IMR-90 (cell line): ENCODE results near the gene OXSM. TPM values are rescaled to one million over a fixed set of nuclear protein-coding genes. Genes with fewer than 3 reads are reported as not detected.

ENCODE experiments used
- ATAC-seq: fragments of 200-7000 bp; cut with Tn5 transposase; 2 replicates; pipeline ENCODE4 v1.9.1; 2020; ENCODE audit warnings: low read depth, mild to moderate bottlenecking, moderate library complexity
- BruUV-seq: library from RNA; stranded (reverse); fragments of 400-500 nt; replicated peaks from 2 replicates; lab custom pipeline; 2021; lab: Mats Ljungman, UMichigan
- CTCF ChIA-PET: fragments of 300-600 bp; formaldehyde crosslinking; extraction: SDS; loops from one replicate; lab custom pipeline; 2021; ENCODE audit warnings: antibody characterized with exemption; lab: Yijun Ruan, JAX
- POLR2A ChIA-PET: fragments of 300-600 bp; sonication (Branson Sonifier 250); formaldehyde crosslinking; loops from one replicate; lab custom pipeline; 2022; ENCODE audit warnings: antibody characterized with exemption; ENCODE audit not compliant: unreplicated experiment; lab: Charles Lee
- DNase-seq: peaks from one replicate; pipeline ENCODE4 v3.0.0; 2013
- H2AFZ ChIP-seq: replicated peaks from 2 replicates; pipeline ENCODE3; 2013; ENCODE audit warnings: low read length, mild to moderate bottlenecking; ENCODE audit not compliant: poor library complexity
- H2AK5ac ChIP-seq: 2 replicates; pipeline ENCODE4 v1.6.1; 2013; ENCODE audit warnings: low read depth, low read length, inconsistent platforms
- H2AK9ac ChIP-seq: replicated peaks from 2 replicates; pipeline ENCODE3; 2013; ENCODE audit warnings: mild to moderate bottlenecking, low read depth, low read length, moderate library complexity; ENCODE audit not compliant: poor library complexity
- H2BK120ac ChIP-seq: 2 replicates; pipeline ENCODE4 v1.6.1; 2013; ENCODE audit warnings: low read depth, low read length, inconsistent platforms
- H2BK15ac ChIP-seq: 3 replicates; pipeline ENCODE4 v1.6.1; 2013; ENCODE audit warnings: low read depth, low read length, inconsistent platforms
- H2BK20ac ChIP-seq: 2 replicates; pipeline ENCODE4 v1.6.1; 2013; ENCODE audit warnings: low read depth, mild to moderate bottlenecking, inconsistent platforms, low read length, moderate library complexity
- H2BK5ac ChIP-seq: 2 replicates; pipeline ENCODE4 v1.6.1; 2013; ENCODE audit warnings: mild to moderate bottlenecking, low read depth, low read length, inconsistent platforms; ENCODE audit not compliant: poor library complexity, severe bottlenecking
- H3K14ac ChIP-seq: replicated peaks from 2 replicates; pipeline ENCODE4 v1.6.1; 2013; ENCODE audit warnings: low read depth, low read length, inconsistent platforms
- H3K18ac ChIP-seq: 2 replicates; pipeline ENCODE4 v1.6.1; 2013; ENCODE audit warnings: low read depth, low read length, control low read depth
- H3K23ac ChIP-seq: 2 replicates; pipeline ENCODE4 v1.6.1; 2013; ENCODE audit warnings: low read depth, low read length, inconsistent platforms
- H3K27ac ChIP-seq: 2 replicates; pipeline ENCODE4 v1.5.1; 2013; ENCODE audit warnings: mild to moderate bottlenecking, control low read depth, low read length; ENCODE audit not compliant: insufficient read depth
- H3K27me3 ChIP-seq: 2 replicates; pipeline ENCODE4 v1.6.1; 2013; ENCODE audit warnings: low read length; ENCODE audit not compliant: control insufficient read depth, insufficient read depth
- H3K36me3 ChIP-seq: 2 replicates; pipeline ENCODE4 v1.6.1; 2013; ENCODE audit warnings: low read length, mixed read lengths; ENCODE audit not compliant: control insufficient read depth, insufficient read depth
- H3K4ac ChIP-seq: 2 replicates; pipeline ENCODE4 v1.6.1; 2013; ENCODE audit warnings: low read depth, low read length, inconsistent platforms
- H3K4me1 ChIP-seq: 2 replicates; pipeline ENCODE4 v1.6.1; 2013; ENCODE audit warnings: low read length, mixed read lengths; ENCODE audit not compliant: control insufficient read depth, insufficient read depth
- H3K4me2 ChIP-seq: 2 replicates; pipeline ENCODE4 v1.6.1; 2013; ENCODE audit warnings: low read depth, mild to moderate bottlenecking, control low read depth, low read length, moderate library complexity
- H3K4me3 ChIP-seq: 2 replicates; pipeline ENCODE4 v1.5.1; 2013; ENCODE audit warnings: low read depth, mild to moderate bottlenecking, control low read depth, low read length, moderate library complexity; ENCODE audit not compliant: insufficient read depth
- H3K56ac ChIP-seq: 2 replicates; pipeline ENCODE4 v1.6.1; 2013; ENCODE audit warnings: low read length, inconsistent platforms; ENCODE audit not compliant: insufficient read depth; ENCODE audit errors: extremely low read depth
- H3K79me1 ChIP-seq, 2 experiments: 2 replicates each; pipeline ENCODE4 v1.6.1; 2013; ENCODE audit warnings: low read length in 2 of 2, inconsistent platforms in 1 of 2, low read depth in 1 of 2
- H3K9ac ChIP-seq: 2 replicates; pipeline ENCODE4 v1.6.1; 2013; ENCODE audit warnings: low read depth, low read length, control low read depth
- H3K9me1 ChIP-seq: 2 replicates; pipeline ENCODE4 v1.6.1; 2013; ENCODE audit warnings: low read length, inconsistent platforms; ENCODE audit not compliant: insufficient read depth
- H3K9me3 ChIP-seq: 2 replicates; pipeline ENCODE4 v1.6.1; 2013; ENCODE audit warnings: low read length; ENCODE audit not compliant: control insufficient read depth, insufficient read depth
- H4K20me1 ChIP-seq: 2 replicates; pipeline ENCODE4 v1.6.1; 2013; ENCODE audit warnings: low read length, inconsistent platforms; ENCODE audit not compliant: insufficient read depth
- H4K5ac ChIP-seq: 2 replicates; pipeline ENCODE4 v1.6.1; 2013; ENCODE audit warnings: mild to moderate bottlenecking, low read depth, low read length, control low read depth
- H4K8ac ChIP-seq, 2 experiments: 2 replicates each; pipeline ENCODE4 v1.6.1; 2013; ENCODE audit warnings: low read depth in 2 of 2, low read length in 2 of 2, control low read depth in 1 of 2, inconsistent platforms in 1 of 2
- H4K91ac ChIP-seq: 2 replicates; pipeline ENCODE4 v1.6.1; 2013; ENCODE audit warnings: low read depth, low read length, inconsistent platforms; ENCODE audit not compliant: insufficient read depth
- MAFK ChIP-seq: IDR thresholded peaks from 2 replicates; pipeline ENCODE4 v1.6.1; 2012; ENCODE audit warnings: low read depth, low read length, improper control_type of control experiment
- RFX5 ChIP-seq: IDR thresholded peaks from 2 replicates; pipeline ENCODE4 v1.8.0; 2012; ENCODE audit warnings: low read depth, mild to moderate bottlenecking, low read length, moderate library complexity
- WGBS, 2 experiments: methylation state at CpG; one replicate each; pipeline versions ENCODE4 v1.1.5 to v1.1.7; 2013; ENCODE audit warnings: missing lambda C conversion rate in 2 of 2; ENCODE audit not compliant: insufficient read length in 1 of 2; ENCODE audit errors: extremely low coverage in 2 of 2; 5-methylcytosine and 5-hydroxymethylcytosine counted together
- dilution Hi-C: fragments of 300-500 bp; cut with HindIII; formaldehyde crosslinking; loops from one replicate; pipeline ENCODE4 v1.14.3; 2018; ENCODE audit warnings: low sequenced_read_pairs; ENCODE audit not compliant: unreplicated experiment
- in situ Hi-C: fragments of 300-500 bp; cut with MboI; formaldehyde crosslinking; loops from 3 replicates; pipeline ENCODE4 v1.14.3; 2019; ENCODE audit warnings: low sequenced_read_pairs, inconsistent platforms, mixed read lengths
- intact Hi-C: fragments of 100-400 bp; cut with micrococcal nuclease; formaldehyde crosslinking; loops from 2 replicates; pipeline ENCODE4 v1.10.0; 2022
- polyA plus RNA-seq, 3 experiments: library from polyadenylated mRNA; depleted of rRNA; stranded (reverse); fragments of >200 nt; gene quantifications; 2 replicates each; pipeline ENCODE4 v1.2.3, GENCODE V29; 2012; ENCODE audit warnings: low replicate concordance in 1 of 3
- total RNA-seq: library from RNA; depleted of rRNA; stranded (reverse); fragments of >200 nt; gene quantifications from 2 replicates; pipeline ENCODE4 v1.2.3, GENCODE V29; 2012

Gene OXSM
- total and polyA plus RNA-seq, 2 of the 4 experiments (the other 2 are of a cell fraction): 11.4 to 15.4 TPM

DNA sequence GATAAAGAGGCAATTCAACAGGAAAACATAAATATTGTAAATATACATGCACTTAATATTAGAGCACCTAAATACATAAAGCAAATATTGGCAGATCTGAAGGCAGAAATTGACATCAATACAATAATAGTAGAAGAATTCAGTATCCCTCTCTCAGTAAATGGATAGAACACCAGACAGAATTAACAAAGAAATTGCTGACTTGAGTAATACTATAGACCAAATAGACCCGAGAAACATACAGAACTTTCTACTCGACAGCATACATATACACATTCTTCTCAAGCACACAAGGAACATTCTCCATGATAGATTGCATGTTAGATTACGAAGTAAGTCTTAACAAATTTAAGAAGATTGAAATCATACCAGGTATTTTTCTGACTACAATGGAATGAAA lies 50.2 kb downstream of the OXSM start:
- Histone ChIP-seq H4K20me1 (no peaks in the 10 kb centered on the region), H2BK5ac (no peak overlapping the region), H3K4me2 (no peak overlapping the region), H3K4me1 (no peaks in the 10 kb centered on the region), H2BK120ac (no peak overlapping the region), H3K14ac (no peak overlapping the region), H3K36me3 (no peaks in the 10 kb centered on the region), H3K18ac (no peak overlapping the region), H2AK9ac (no peak overlapping the region), H3K9ac (no peak overlapping the region), H3K9me3 (peaks cover 2% of the 10 kb centered on the region; the same call in 1 of the 2 replicates), H2BK20ac (no peak overlapping the region), H3K27ac (no peak overlapping the region), H2AK5ac (no peak overlapping the region), H3K27me3 (no peaks in the 10 kb centered on the region), H3K23ac (no peak overlapping the region), H3K9me1 (no peaks in the 10 kb centered on the region), H3K4ac (no peak overlapping the region), H4K91ac (no peak overlapping the region), H3K79me1 (no peaks in the 10 kb centered on the region), H4K5ac (no peak overlapping the region), H3K4me3 (no peak overlapping the region), H2BK15ac (no peak overlapping the region), H3K56ac (no peak overlapping the region), H2AFZ (no peak overlapping the region), H4K8ac (no peak overlapping the region)
- intact Hi-C loops (loop anchor here (10.0 kb wide), 1 partner anchor 1435 kb away; no protein-coding TSS in a partner anchor), in situ Hi-C loops (loop anchor here (10.0 kb wide), 1 partner anchor 195 kb away; no protein-coding TSS in a partner anchor), dilution Hi-C loops (no loop called here)
- DNase-seq (no peak), ATAC-seq (no peak)
- TF ChIP-seq RFX5 (no peak), MAFK (0 out of 2 replicates have a peak, but pooled peaks have one; percentile 11)
- no TSS peak for BruUV-seq
- WGBS, 2 experiments: no CpG with 5 or more reads among the region's 3 CpGs
- POLR2A ChIA-PET: no interaction called here
- CTCF ChIA-PET: no interaction called here
